HUDEP-2 (cell line): Measurements from ENCODE around the gene MYOM3.
"Not testable (repeated sequence)": the region's sequence is repeated elsewhere in the genome, so short reads cannot be mapped to it uniquely, and the experiment has no call there.

Experiments used
- DNase-seq, 76 experiments: peaks; one replicate each; lab custom pipeline; 2025; ENCODE audit not compliant: unreplicated experiment in 76 of 76; lab: John Stamatoyannopoulos, UW

MYOM3 gene

GRCh38 chr1:24077278-24077978 lies 34.5 kb downstream of the MYOM3 start:
- DNase-seq: no peak

- DNase-seq: no peak
Observed at GRCh38 chr1:24075946-24076345, 36.0 kb downstream of the MYOM3 start.

DNA sequence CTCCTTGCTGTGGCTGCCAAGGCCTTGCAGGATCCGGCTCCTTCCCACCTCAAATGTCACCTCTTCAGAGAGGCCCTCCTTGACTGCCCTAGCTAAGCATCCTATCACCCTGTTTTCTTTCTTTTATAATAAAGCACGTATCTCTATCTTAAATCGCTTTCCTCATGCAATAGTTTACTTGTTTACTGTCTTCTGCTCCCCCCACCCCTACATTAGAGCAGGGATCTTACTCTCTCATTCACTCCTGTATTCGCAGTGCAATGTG lies 36.4 kb downstream of the MYOM3 start:
- no peak for DNase-seq

- no peak for DNase-seq
Observed at GRCh38 chr1:24074817-24075589, 36.9 kb downstream of the MYOM3 start.

GRCh38 chr1:24074196-24074595 lies 37.7 kb downstream of the MYOM3 start:
- DNase-seq: no peak

DNA sequence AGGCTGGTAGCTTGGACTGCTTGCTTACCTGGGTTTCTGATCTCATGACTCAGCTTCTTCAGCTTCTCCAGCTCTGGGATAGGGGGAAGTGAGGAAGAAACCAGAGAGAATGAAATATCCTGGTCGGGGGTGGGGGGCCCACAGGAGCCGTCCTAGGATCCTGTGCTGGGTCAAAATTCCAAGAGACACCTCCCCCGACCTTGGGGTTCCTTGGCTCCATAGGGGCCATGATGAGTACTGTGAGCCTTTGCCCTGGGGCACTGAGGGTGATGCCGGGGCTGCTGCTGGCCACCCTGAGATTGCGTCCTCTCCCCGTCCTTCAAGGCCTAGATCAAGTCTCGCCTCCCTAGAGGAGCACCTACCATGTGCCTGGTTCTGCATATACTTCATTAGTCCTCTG lies 40.0 kb downstream of the MYOM3 start:
- no peak for DNase-seq

GRCh38 chr1:24070821-24071393 lies 41.0 kb downstream of the MYOM3 start:
- DNase-seq: peak in 63 of 76 experiments; percentile 1 to 79 (median 43)

DNA sequence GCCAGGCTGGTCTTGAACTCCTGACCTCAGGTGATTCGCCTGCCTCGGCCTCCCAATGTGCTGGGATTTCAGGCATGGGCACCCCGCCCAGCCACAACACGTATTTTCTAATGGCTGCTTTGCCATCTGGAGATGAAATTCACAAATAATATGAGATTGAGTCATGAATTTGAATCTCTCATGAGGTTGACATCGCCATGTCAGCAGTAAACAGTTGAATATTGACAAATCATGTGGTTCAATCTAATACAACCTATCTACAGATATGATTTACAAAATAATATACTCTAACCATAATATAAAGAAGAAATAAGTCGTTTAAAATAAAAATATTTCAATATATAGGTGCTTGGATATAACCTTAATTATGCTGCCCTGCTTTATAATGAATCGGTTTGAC lies 42.1 kb downstream of the MYOM3 start:
- DNase-seq: no peak

- DNase-seq: no peak
Observed at GRCh38 chr1:24067978-24068377, 44.0 kb downstream of the MYOM3 start.

DNA sequence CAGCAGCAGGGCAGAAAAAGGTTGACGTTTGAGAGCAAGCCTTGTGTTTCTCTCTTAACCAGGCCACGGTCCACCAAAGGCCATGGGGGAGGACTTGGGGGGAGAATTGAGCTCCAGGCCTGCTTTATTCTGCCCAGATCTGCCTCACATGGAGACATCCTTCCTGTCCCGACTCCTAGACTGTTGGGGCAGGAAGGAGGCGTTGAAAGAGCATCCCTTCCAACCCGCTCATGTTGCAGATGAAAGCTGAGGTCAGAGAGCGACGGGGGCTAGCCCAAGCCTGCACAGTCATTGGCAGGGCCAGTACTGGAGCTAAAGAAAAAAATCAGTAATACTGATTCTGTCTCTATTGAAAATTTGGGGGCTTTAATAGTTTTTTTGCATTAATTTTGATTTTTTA lies 46.6 kb downstream of the MYOM3 start:
- no peak for DNase-seq

DNA sequence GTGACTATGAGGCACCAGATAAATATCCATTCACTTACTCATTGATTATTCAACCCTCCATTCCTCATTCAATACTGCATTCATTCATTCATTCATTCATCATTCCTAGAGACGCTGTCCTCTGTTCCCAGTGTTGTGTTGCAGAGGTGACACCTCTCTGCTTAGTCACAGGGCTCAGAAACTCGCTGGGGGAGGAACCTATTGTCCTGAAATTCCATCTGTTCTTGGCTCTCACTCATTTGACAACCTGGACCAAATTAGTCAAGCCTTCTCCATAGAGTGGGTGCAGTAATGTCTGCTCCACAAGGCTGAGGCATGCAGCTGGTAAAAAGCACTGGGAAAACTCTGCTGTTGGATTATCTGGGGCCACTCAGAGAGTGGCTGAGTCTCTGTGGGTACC lies 49.7 kb downstream of the MYOM3 start:
- no peak for DNase-seq

- no peak for DNase-seq
Observed at GRCh38 chr1:24060482-24060881, 51.5 kb downstream of the MYOM3 start.

- DNase-seq: no peak
Observed at GRCh38 chr1:24058671-24059455, 53.1 kb downstream of the MYOM3 start.

- no peak for DNase-seq
Observed at GRCh38 chr1:24057171-24057570, 54.8 kb downstream of the MYOM3 start.

- no peak for DNase-seq
Observed at GRCh38 chr1:24055681-24056080, 56.3 kb downstream of the MYOM3 start.

DNA sequence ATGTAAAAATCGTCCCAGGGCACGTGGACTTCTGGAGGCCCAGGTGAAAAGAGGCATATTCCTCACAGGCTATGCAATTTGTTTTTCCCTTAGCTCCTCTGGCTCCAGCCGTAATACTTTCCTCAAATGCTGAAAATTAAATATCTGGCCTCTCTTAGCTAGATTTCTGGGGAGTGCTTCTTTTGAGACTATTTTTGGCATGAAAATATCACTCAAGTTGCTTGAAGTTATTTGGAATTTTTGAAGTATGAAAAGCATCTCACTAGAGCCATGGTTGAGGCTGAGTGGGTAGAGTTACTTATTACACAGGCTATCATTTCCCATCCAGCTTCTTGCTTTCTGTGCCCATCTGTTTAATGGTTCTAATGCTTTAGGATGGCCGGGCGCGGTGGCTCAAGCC lies 59.7 kb downstream of the MYOM3 start:
- DNase-seq: no peak

DNA sequence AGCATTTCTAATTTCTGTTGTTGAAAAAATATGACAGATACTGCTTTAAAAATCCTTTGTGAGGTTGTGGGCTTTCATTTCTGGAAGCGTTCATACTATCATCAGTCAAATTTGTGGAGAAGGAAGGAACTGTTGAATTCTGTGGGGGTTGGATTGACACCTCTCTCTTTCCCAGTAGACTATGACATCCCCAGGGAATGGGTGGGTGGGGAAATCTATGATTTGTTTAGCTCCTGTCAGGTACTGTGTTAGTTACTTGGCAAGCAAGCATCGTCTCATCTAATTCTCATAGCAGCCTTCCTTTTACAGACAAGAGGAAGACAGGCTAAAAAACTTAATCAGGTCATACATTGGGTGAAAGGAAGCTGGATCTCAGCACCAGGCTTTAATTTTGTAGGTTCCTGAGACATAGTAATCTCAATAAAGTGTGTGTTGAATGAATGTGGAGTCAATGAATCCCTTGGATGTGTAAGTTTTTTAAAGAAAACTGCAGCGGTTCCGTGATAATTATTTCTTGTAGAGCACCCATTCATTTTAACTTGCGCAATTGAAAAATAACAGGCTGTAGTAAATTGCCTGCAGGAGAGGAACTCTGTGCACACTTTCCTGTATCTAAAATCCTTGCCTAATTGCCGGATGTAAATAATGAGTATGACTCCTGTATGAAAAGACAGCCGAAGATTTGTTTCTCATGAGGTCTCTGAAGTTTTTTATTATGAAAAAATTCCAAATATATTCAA lies 60.6 kb downstream of the MYOM3 start:
- no peak for DNase-seq

DNA sequence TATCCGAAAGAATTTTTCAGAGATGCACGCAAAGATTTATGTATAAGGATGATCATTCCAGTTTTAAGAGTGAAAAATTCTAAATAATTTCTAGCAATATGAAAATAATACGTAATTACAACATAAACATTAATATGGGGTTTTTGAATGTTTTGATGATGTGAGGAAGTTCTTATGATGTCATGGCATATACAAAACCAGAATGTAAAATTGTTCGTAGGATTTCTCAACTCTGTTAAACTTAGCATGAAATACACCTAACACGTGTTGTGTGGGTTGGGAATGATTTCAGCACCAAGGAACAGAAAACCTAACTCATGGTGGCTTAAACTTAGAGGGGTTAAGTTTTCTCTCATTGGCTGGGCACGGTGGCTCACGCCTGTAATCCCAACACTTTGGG lies 62.2 kb downstream of the MYOM3 start:
- DNase-seq: no peak

DNA sequence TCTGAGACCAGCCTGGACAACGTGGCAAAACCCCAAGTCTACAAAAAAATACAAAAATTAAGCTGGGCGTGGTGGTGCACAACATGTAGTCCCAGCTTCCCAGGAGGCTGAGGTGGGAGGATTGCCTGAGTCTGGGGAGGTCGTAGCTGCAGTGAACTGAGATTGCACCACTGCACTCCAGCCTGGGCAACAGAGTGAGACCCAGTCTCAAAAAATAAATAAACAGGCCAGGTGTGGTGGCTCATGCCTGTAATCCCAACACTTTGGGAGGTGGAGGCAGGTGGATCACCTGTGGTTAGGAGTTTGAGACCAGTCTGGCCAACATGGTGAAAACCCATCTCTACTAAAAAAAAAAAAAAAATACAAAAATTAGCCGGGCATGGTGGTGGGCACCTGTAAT lies 63.0 kb downstream of the MYOM3 start:
- not testable (repeated sequence) for DNase-seq

DNA sequence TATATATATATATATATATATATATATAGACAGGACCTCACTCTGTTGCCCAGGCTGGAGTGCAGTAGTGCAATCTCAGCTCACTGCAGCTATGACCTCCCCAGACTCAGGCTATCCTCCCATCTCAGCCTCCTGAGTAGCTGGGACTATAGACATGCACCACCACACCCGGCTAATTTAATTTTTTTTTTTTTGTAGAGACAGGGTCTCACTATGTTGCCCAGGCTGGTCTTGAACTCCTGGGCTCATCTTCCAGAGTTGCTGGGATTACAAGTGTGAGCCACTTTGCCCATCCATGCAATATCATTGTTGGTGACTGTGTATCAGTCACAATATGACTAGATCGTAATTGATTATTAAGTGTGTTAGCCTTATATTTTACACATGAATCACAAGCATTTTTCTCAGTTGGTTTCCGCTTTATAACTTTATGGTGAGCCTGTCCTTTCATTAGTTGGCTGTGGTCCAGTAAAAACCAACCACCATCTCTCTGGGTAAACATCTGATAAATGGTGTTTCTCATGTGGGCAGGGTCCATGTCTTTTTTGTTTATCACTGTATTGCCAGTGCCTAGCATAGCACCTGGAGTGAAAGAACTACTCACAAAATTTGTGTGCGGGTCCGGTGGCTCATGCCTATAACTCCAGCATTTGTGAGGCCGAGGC lies 63.6 kb downstream of the MYOM3 start:
- peak in 2 of 76 experiments; percentile 3 to 13 for DNase-seq
